A673 (cell line): ENCODE measurements around the gene CRLF3. TPM values are rescaled to one million over a fixed set of nuclear protein-coding genes. Genes with fewer than 3 reads are reported as not detected.
"Not testable (repeated sequence)": the region's sequence is repeated elsewhere in the genome, so short reads cannot be mapped to it uniquely, and the experiment has no call there.

Source experiments
- BruUV-seq: library from RNA; stranded (reverse); fragments of 400-500 nt; replicated peaks from 2 replicates; lab custom pipeline; 2021; lab: Mats Ljungman, UMichigan
- CTCF ChIA-PET: fragments of 300-600 bp; sonication (Branson Sonifier 250); formaldehyde crosslinking; loops from one replicate; lab custom pipeline; 2022; ENCODE audit warnings: antibody characterized with exemption; lab: Charles Lee
- POLR2A ChIA-PET: fragments of 300-600 bp; sonication (Branson Sonifier 250); formaldehyde crosslinking; loops from one replicate; lab custom pipeline; 2022; ENCODE audit warnings: antibody characterized with exemption; ENCODE audit not compliant: low non-redundant PET; lab: Charles Lee
- DNase-seq: peaks from one replicate; pipeline ENCODE4 v3.0.0-alpha.2; 2015; ENCODE audit warnings: low spot score
- H3K27ac ChIP-seq: fragments of 200-600 bp; sonication (generic); 2 replicates; pipeline ENCODE4 v1.5.1; 2016; ENCODE audit warnings: mixed run types, low read depth, mild to moderate bottlenecking, mixed read lengths, antibody characterized with exemption, low read length; ENCODE audit not compliant: poor library complexity, severe bottlenecking
- H3K27me3 ChIP-seq: fragments of 200-600 bp; sonication (generic); replicated peaks from 2 replicates; pipeline ENCODE4 v1.6.1; 2017; ENCODE audit warnings: mixed run types, low read depth, mild to moderate bottlenecking, mixed read lengths, antibody characterized with exemption, low read length; ENCODE audit not compliant: insufficient read depth, poor library complexity
- H3K36me3 ChIP-seq: fragments of 200-600 bp; sonication (generic); 2 replicates; pipeline ENCODE4 v1.6.1; 2016; ENCODE audit warnings: mixed run types, mild to moderate bottlenecking, mixed read lengths, antibody characterized with exemption, low read length; ENCODE audit not compliant: insufficient read depth, poor library complexity, severe bottlenecking
- H3K4me1 ChIP-seq: fragments of 200-600 bp; sonication (generic); 2 replicates; pipeline ENCODE4 v1.6.1; 2017; ENCODE audit warnings: mixed run types, mild to moderate bottlenecking, mixed read lengths, antibody characterized with exemption, low read length; ENCODE audit not compliant: insufficient read depth, poor library complexity, severe bottlenecking
- H3K4me3 ChIP-seq: fragments of 200-600 bp; sonication (generic); 2 replicates; pipeline ENCODE4 v1.5.1; 2016; ENCODE audit warnings: low read depth, mixed run types, mild to moderate bottlenecking, mixed read lengths, low read length; ENCODE audit not compliant: poor library complexity, severe bottlenecking
- H3K9me3 ChIP-seq: fragments of 200-600 bp; sonication (generic); 2 replicates; pipeline ENCODE4 v1.6.1; 2016; ENCODE audit warnings: mixed run types, low read depth, mild to moderate bottlenecking, mixed read lengths, antibody characterized with exemption, low read length; ENCODE audit not compliant: poor library complexity, severe bottlenecking
- CTCF ChIP-seq: fragments of 300-800, 200-600 bp; sonication (generic); conservative IDR thresholded peaks from 2 replicates; pipeline ENCODE4 v1.5.1; 2017; ENCODE audit warnings: low read depth, mild to moderate bottlenecking, antibody characterized with exemption, low read length, moderate library complexity, mixed read lengths
- EZH2 ChIP-seq: fragments of 200-600 bp; sonication (generic); IDR thresholded peaks from 2 replicates; pipeline ENCODE4 v1.6.1; 2017; ENCODE audit warnings: borderline replicate concordance, low read depth, mild to moderate bottlenecking, mixed read lengths, antibody characterized with exemption, low read length; ENCODE audit not compliant: poor library complexity, severe bottlenecking
- intact Hi-C: fragments of 100-400 bp; cut with micrococcal nuclease; formaldehyde crosslinking; loops from one replicate; pipeline ENCODE4 v1.10.0; 2022; ENCODE audit not compliant: unreplicated experiment
- total RNA-seq: library from RNA; stranded (reverse); gene quantifications from 2 replicates; pipeline ENCODE4 v1.2.3, GENCODE V29; 2021

CRLF3 gene
- total RNA-seq, 1 experiment from 2014 or later: 14.9 TPM

DNA sequence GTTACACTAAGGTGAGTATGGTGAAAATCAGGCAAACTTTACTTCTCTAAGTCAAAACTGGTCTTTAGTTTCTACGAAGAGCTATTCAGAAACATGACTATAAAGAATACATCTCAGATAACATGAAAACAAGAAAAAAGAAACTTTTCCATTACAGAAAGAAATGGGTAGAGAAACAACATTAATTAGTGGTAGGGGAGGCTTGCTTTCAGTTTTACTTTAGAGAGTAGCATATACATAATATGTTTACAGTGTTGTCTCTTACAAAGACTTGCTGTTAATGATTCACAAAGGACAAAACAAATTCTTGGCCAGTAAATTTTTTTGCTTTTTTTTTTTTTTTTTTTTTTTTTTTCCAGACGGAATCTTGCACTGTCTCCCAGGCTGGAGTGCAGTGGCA is 34.2 kb downstream of the CRLF3 start:
- DNase-seq: no peak
- CTCF ChIA-PET: no interaction called here
- intact Hi-C loops: no loop called here
- H3K36me3 ChIP-seq: peaks cover 26% of the 10 kb centered on the region
- TF ChIP-seq CTCF: no peak
- TF ChIP-seq EZH2: no peak
- H3K27me3 ChIP-seq: no peaks in the 10 kb centered on the region
- no peaks in the 10 kb centered on the region for H3K4me1 ChIP-seq
- no peaks in the 10 kb centered on the region for H3K9me3 ChIP-seq
- TSS peak; percentile 17 for BruUV-seq
- no peak overlapping the region for H3K4me3 ChIP-seq
- POLR2A ChIA-PET: no interaction called here
- H3K27ac ChIP-seq: no peak overlapping the region

DNA sequence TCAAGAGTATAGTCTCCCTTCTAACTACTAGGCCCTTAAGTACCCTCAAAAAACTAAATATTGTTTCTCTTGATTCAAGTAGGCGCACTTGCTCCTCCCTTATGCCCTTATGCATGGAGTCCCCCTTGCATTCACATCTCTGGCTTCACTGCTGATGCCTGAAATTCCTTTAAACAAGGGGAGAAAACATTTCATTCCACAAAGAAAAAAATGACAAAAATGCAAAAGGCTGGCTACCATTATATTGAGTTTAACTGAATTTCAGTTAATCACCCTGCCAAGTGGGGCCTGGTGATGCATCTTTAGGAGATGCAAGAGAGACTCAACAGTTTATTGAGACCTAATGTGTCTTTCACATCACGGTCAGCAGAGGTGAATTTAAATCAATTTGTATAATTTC is 35.6 kb downstream of the CRLF3 start:
- H3K4me3 ChIP-seq: no peak overlapping the region
- no peak for TF ChIP-seq CTCF
- TF ChIP-seq EZH2: no peak
- BruUV-seq: no TSS peak
- no peaks in the 10 kb centered on the region for H3K27me3 ChIP-seq
- intact Hi-C loops: no loop called here
- no peak for DNase-seq
- no peaks in the 10 kb centered on the region for H3K4me1 ChIP-seq
- H3K27ac ChIP-seq: no peak overlapping the region
- POLR2A ChIA-PET: no interaction called here
- H3K36me3 ChIP-seq: peaks cover 20% of the 10 kb centered on the region
- H3K9me3 ChIP-seq: no peaks in the 10 kb centered on the region
- CTCF ChIA-PET: no interaction called here

- ChIA-PET CTCF (no interaction called here), POLR2A (no interaction called here)
- intact Hi-C loops: no loop called here
- no peaks in the 10 kb centered on the region for H3K9me3 ChIP-seq
- H3K36me3 ChIP-seq: peaks cover 7% of the 10 kb centered on the region
- BruUV-seq: no TSS peak
- no peak for TF ChIP-seq EZH2
- H3K4me1 ChIP-seq: no peaks in the 10 kb centered on the region
- H3K4me3 ChIP-seq: no peak overlapping the region
- no peaks in the 10 kb centered on the region for H3K27me3 ChIP-seq
- no peak for DNase-seq
- H3K27ac ChIP-seq: no peak overlapping the region
Observed at GRCh38 chr17:30782206-30782605, 42.3 kb downstream of the CRLF3 start.

- Histone ChIP-seq H3K27ac (no peak overlapping the region), H3K36me3 (peaks cover 7% of the 10 kb centered on the region), H3K4me1 (no peaks in the 10 kb centered on the region), H3K9me3 (no peaks in the 10 kb centered on the region), H3K4me3 (no peak overlapping the region), H3K27me3 (no peaks in the 10 kb centered on the region)
- no TSS peak for BruUV-seq
- no peak for TF ChIP-seq EZH2
- no peak for TF ChIP-seq CTCF
- CTCF ChIA-PET: no interaction called here
- POLR2A ChIA-PET: no interaction called here
- no peak for DNase-seq
- intact Hi-C loops: no loop called here
Observed at GRCh38 chr17:30780343-30780742, 44.1 kb downstream of the CRLF3 start.

GRCh38 chr17:30768771-30769170 is 55.7 kb downstream of the CRLF3 start:
- DNase-seq, POLR2A ChIA-PET, H3K27ac ChIP-seq, BruUV-seq, H3K9me3 ChIP-seq, H3K36me3 ChIP-seq, H3K27me3 ChIP-seq, H3K4me3 ChIP-seq, H3K4me1 ChIP-seq, CTCF ChIA-PET, intact Hi-C loops: not testable (repeated sequence)
